ENCODE results near the gene MATR3. TPM values are rescaled to one million over a fixed set of nuclear protein-coding genes. Genes with fewer than 3 reads are reported as not detected.

Gene MATR3
- polyA plus RNA-seq, 3 donors: 61.8 to 174 (median 137) TPM

DNA sequence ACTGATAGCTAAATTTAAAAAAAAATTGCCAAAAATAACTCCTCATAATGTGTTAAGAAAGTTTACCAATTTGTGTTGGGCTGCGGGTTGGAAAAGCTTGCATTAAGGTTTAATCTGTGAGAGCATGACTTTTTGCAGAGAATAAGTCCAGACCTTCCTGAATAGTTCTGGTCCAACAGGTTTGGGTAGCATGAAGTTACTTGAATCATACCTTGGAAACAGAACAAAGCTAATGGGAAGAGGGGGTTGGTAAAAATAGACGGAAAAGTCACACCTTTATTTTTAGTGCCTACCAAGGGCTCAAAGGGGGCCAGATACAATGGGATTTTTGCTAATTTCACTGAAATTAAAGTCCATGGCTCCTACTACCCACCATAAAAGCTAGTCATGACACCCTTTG is 17.1 kb upstream of the MATR3 start:
- Histone ChIP-seq H3K27ac (ENCODE audit: low read depth in 1 of 2, low read length in 2 of 2) (no peak overlapping the region), H2AFZ (ENCODE audit: insufficient read depth, low read depth, low read length, poor library complexity, severe bottlenecking) (no peak overlapping the region), H3K27me3 (ENCODE audit: control insufficient read depth in 2 of 2, insufficient read depth in 2 of 2, low read length in 2 of 2) (no peaks in the 10 kb centered on the region), H3K36me3 (replicated peaks in 1 of 2; ENCODE audit: control insufficient read depth in 1 of 2, insufficient read depth in 2 of 2, low read length in 2 of 2) (peaks cover 14 to 42% of the 10 kb centered on the region in 2 donors), H3K4me2 (replicated peaks; ENCODE audit: extremely low read depth, low read length, poor library complexity, severe bottlenecking) (no peak overlapping the region), H3K9me3 (replicated peaks in 1 of 2; ENCODE audit: control insufficient read depth in 1 of 2, insufficient read depth in 1 of 2, low read length in 2 of 2) (no peaks in the 10 kb centered on the region), H3K4me3 (replicated peaks in 1 of 3; ENCODE audit: low read depth in 2 of 3, low read length in 3 of 3) (no peak overlapping the region), H3K79me2 (ENCODE audit: insufficient read depth, low read length) (peaks cover 20% of the 10 kb centered on the region), H3K9ac (ENCODE audit: insufficient read depth, low read length, poor library complexity, severe bottlenecking) (no peak overlapping the region), H3K4me1 (ENCODE audit: control insufficient read depth in 1 of 2, insufficient read depth in 2 of 2, low read length in 2 of 2) (peaks cover 29 to 32% of the 10 kb centered on the region in 2 donors), H4K20me1 (ENCODE audit: insufficient read depth, low read length) (no peaks in the 10 kb centered on the region)
- Mint-ChIP-seq H3K27ac (no peak overlapping the region), H3K4me3 (no peak overlapping the region), H3K27me3 (ENCODE audit: low read depth in 3 of 3) (no peaks in the 10 kb centered on the region), H3K36me3 (peaks cover 12 to 16% of the 10 kb centered on the region in 2 donors), H3K9me3 (no peaks in the 10 kb centered on the region), H3K4me1 (peaks cover 35% of the 10 kb centered on the region)
- TF ChIP-seq, protein P1, sequence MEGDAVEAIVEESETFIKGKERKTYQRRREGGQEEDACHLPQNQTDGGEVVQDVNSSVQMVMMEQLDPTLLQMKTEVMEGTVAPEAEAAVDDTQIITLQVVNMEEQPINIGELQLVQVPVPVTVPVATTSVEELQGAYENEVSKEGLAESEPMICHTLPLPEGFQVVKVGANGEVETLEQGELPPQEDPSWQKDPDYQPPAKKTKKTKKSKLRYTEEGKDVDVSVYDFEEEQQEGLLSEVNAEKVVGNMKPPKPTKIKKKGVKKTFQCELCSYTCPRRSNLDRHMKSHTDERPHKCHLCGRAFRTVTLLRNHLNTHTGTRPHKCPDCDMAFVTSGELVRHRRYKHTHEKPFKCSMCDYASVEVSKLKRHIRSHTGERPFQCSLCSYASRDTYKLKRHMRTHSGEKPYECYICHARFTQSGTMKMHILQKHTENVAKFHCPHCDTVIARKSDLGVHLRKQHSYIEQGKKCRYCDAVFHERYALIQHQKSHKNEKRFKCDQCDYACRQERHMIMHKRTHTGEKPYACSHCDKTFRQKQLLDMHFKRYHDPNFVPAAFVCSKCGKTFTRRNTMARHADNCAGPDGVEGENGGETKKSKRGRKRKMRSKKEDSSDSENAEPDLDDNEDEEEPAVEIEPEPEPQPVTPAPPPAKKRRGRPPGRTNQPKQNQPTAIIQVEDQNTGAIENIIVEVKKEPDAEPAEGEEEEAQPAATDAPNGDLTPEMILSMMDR (IDR thresholded peaks at IDR 0.05): no peak
- no peak for DNase-seq
- no CpG with 5 or more reads among the region's 2 CpGs for WGBS (ENCODE audit: insufficient coverage)
- intact Hi-C loops (cut with micrococcal nuclease): loop anchor here in 1 of 2 donors (2.0 kb wide), 1 partner anchor 14 kb away; no protein-coding TSS in a partner anchor

DNA sequence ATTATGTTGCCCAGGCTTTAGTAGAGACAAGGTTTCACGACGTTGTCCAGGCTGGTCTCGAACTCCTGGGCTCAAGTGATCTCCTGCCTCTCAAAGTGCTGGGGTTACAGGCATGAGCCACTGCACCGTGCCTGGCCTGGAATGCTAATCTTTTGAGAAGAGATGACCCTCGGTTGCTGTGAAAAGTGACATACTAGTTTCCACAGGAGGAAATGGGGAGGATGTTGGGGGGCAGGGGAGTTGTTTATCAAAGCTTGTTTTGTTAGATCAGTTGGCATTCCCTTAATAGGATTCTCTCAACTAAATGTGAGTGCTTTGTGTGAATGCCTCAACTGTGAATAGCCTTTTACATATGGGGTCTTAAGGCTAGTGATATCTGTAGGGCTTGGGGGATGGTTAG is 16.4 kb upstream of the MATR3 start:
- H3K27me3 Mint-ChIP-seq (ENCODE audit: low read depth in 3 of 3): no peaks in the 10 kb centered on the region
- H3K4me1 Mint-ChIP-seq: peaks cover 31% of the 10 kb centered on the region
- TF ChIP-seq, protein P1 (IDR thresholded peaks at IDR 0.05): no peak
- H3K27ac Mint-ChIP-seq: no peak overlapping the region
- Histone ChIP-seq H3K9me3 (replicated peaks in 1 of 2; ENCODE audit: control insufficient read depth in 1 of 2, insufficient read depth in 1 of 2, low read length in 2 of 2) (no peaks in the 10 kb centered on the region), H3K27ac (ENCODE audit: low read depth in 1 of 2, low read length in 2 of 2) (no peak overlapping the region), H3K9ac (ENCODE audit: insufficient read depth, low read length, poor library complexity, severe bottlenecking) (no peak overlapping the region), H2AFZ (ENCODE audit: insufficient read depth, low read depth, low read length, poor library complexity, severe bottlenecking) (no peak overlapping the region), H3K4me1 (ENCODE audit: control insufficient read depth in 1 of 2, insufficient read depth in 2 of 2, low read length in 2 of 2) (peaks cover 27 to 28% of the 10 kb centered on the region in 2 donors), H3K4me3 (replicated peaks in 1 of 3; ENCODE audit: low read depth in 2 of 3, low read length in 3 of 3) (no peak overlapping the region), H4K20me1 (ENCODE audit: insufficient read depth, low read length) (no peaks in the 10 kb centered on the region), H3K27me3 (ENCODE audit: control insufficient read depth in 2 of 2, insufficient read depth in 2 of 2, low read length in 2 of 2) (no peaks in the 10 kb centered on the region), H3K79me2 (ENCODE audit: insufficient read depth, low read length) (peaks cover 20% of the 10 kb centered on the region), H3K4me2 (replicated peaks; ENCODE audit: extremely low read depth, low read length, poor library complexity, severe bottlenecking) (no peak overlapping the region), H3K36me3 (replicated peaks in 1 of 2; ENCODE audit: control insufficient read depth in 1 of 2, insufficient read depth in 2 of 2, low read length in 2 of 2) (peaks cover 18 to 42% of the 10 kb centered on the region in 2 donors)
- H3K9me3 Mint-ChIP-seq: no peaks in the 10 kb centered on the region
- no peak for DNase-seq
- intact Hi-C loops (cut with micrococcal nuclease): loop anchor here in 1 of 2 donors (2.0 kb wide), 1 partner anchor 14 kb away; no protein-coding TSS in a partner anchor
- no peak overlapping the region for H3K4me3 Mint-ChIP-seq
- WGBS (ENCODE audit: insufficient coverage): 83% methylated on average over 4 of the region's 5 CpGs
- H3K36me3 Mint-ChIP-seq: peaks cover 12 to 16% of the 10 kb centered on the region in 2 donors

All from CD14-positive monocyte (primary cell).